GM23248 (cell line): ENCODE measurements around the gene SEC24D.

Experiments
- EZH2 ChIP-seq: fragments of 200-600 bp; sonication (generic); IDR thresholded peaks from 2 replicates; pipeline ENCODE4 v1.6.1; 2018; ENCODE audit warnings: antibody characterized with exemption, mild to moderate bottlenecking; ENCODE audit not compliant: insufficient read depth, poor library complexity, severe bottlenecking
- EZH2phosphoT487 ChIP-seq: fragments of 200-600 bp; sonication (generic); IDR thresholded peaks from 2 replicates; pipeline ENCODE4 v1.6.1; 2018; ENCODE audit warnings: antibody characterized with exemption, moderate library complexity, mild to moderate bottlenecking, low read depth; ENCODE audit not compliant: insufficient read depth

DNA sequence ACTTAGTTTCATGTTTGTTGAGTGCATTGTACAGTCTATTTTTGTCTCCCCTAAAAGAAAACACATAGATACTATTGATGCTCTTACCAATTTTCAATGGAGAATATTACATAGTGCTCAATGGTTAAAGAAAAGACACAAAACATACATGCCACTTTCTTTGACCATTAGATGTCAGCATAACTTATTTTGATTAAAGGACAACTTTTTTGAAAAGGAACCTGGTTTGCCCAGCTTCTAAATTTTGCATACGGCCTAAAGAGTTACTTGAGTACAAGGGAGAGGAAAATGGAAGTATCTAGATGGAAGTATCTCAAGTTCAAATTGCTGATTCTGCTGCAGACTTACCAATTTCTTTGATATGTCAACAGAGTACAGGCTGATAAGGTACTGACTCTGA, 82.2 kb downstream of the SEC24D start:
- TF ChIP-seq EZH2 (no peak), EZH2phosphoT487 (no peak)
